Measurements from ENCODE around the gene LCNL1. TPM values are rescaled to one million over a fixed set of nuclear protein-coding genes. Genes with fewer than 3 reads are reported as not detected.

LCNL1 gene
- total and polyA plus RNA-seq, 4 donors: 0.15 to 2.7 (median 1.4) TPM

- Histone ChIP-seq H3K9ac (ENCODE audit: insufficient read depth in 1 of 2, low read length in 2 of 2) (peak overlapping the region in 1 of 2 donors; percentile 28), H3K36me3 (ENCODE audit: control insufficient read depth in 4 of 4, insufficient read depth in 4 of 4, low read length in 4 of 4) (no peaks in the 10 kb centered on the region), H3K4me3 (no peak overlapping the region), H3K9me3 (ENCODE audit: control insufficient read depth in 4 of 4, insufficient read depth in 3 of 4, low read length in 3 of 4) (no peaks in the 10 kb centered on the region), H3K4me1 (ENCODE audit: control insufficient read depth in 5 of 5, insufficient read depth in 5 of 5, low read length in 5 of 5) (peaks cover 0 to 15% (median 10%) of the 10 kb centered on the region in 5 donors), H3K27me3 (ENCODE audit: control insufficient read depth in 3 of 3, insufficient read depth in 3 of 3, low read length in 2 of 3) (peaks cover 0 to 3% (median 0%) of the 10 kb centered on the region in 3 donors), H3K27ac (ENCODE audit: low read depth in 1 of 2, low read length in 1 of 2) (no peak overlapping the region)
- WGBS, 2 donors: 1% methylated on average over 75 to 98 of the region's 98 CpGs
- TF ChIP-seq, protein P1, sequence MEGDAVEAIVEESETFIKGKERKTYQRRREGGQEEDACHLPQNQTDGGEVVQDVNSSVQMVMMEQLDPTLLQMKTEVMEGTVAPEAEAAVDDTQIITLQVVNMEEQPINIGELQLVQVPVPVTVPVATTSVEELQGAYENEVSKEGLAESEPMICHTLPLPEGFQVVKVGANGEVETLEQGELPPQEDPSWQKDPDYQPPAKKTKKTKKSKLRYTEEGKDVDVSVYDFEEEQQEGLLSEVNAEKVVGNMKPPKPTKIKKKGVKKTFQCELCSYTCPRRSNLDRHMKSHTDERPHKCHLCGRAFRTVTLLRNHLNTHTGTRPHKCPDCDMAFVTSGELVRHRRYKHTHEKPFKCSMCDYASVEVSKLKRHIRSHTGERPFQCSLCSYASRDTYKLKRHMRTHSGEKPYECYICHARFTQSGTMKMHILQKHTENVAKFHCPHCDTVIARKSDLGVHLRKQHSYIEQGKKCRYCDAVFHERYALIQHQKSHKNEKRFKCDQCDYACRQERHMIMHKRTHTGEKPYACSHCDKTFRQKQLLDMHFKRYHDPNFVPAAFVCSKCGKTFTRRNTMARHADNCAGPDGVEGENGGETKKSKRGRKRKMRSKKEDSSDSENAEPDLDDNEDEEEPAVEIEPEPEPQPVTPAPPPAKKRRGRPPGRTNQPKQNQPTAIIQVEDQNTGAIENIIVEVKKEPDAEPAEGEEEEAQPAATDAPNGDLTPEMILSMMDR (IDR thresholded peaks at IDR 0.05; ENCODE audit: control extremely low read depth, extremely low read depth): peak; percentile 35
- peak; percentile 52 to 72 (median 63) for DNase-seq
- ATAC-seq (ENCODE audit: insufficient read depth, low FRiP score): no peak
Measured at GRCh38 chr9:137028263-137029057, 45.7 kb downstream of the LCNL1 start.

GRCh38 chr9:137029058-137029936 is 46.5 kb downstream of the LCNL1 start:
- Histone ChIP-seq H3K9ac (ENCODE audit: insufficient read depth in 1 of 2, low read length in 2 of 2) (no peak overlapping the region), H3K27me3 (ENCODE audit: control insufficient read depth in 3 of 3, insufficient read depth in 3 of 3, low read length in 2 of 3) (peaks cover 0 to 3% (median 0%) of the 10 kb centered on the region in 3 donors)
- ATAC-seq (ENCODE audit: insufficient read depth, low FRiP score): peak; percentile 54

GRCh38 chr9:137030006-137030405 is 47.2 kb downstream of the LCNL1 start:
- DNase-seq: no peak
- 34 to 65% methylated on average over 15 of the region's 15 CpGs for WGBS, 2 donors
- Histone ChIP-seq H3K36me3 (ENCODE audit: control insufficient read depth in 4 of 4, insufficient read depth in 4 of 4, low read length in 4 of 4) (no peaks in the 10 kb centered on the region), H3K4me3 (no peak overlapping the region), H3K4me1 (ENCODE audit: control insufficient read depth in 5 of 5, insufficient read depth in 5 of 5, low read length in 5 of 5) (peaks cover 0 to 17% (median 7%) of the 10 kb centered on the region in 5 donors), H3K27me3 (ENCODE audit: control insufficient read depth in 3 of 3, insufficient read depth in 3 of 3, low read length in 2 of 3) (peaks cover 0 to 3% (median 0%) of the 10 kb centered on the region in 3 donors), H3K9ac (ENCODE audit: insufficient read depth in 1 of 2, low read length in 2 of 2) (no peak overlapping the region), H3K27ac (ENCODE audit: low read depth in 1 of 2, low read length in 1 of 2) (peak overlapping the region in 1 of 2 donors; percentile 34), H3K9me3 (ENCODE audit: control insufficient read depth in 4 of 4, insufficient read depth in 3 of 4, low read length in 3 of 4) (no peaks in the 10 kb centered on the region)
- no peak for ATAC-seq (ENCODE audit: insufficient read depth, low FRiP score)
- TF ChIP-seq, protein P1 (IDR thresholded peaks at IDR 0.05; ENCODE audit: control extremely low read depth, extremely low read depth): no peak

More at GRCh38 chr9:137029058-137029936, 46.5 kb downstream of the LCNL1 start:
- Histone ChIP-seq H3K9me3 (ENCODE audit: control insufficient read depth in 4 of 4, insufficient read depth in 3 of 4, low read length in 3 of 4) (no peaks in the 10 kb centered on the region), H3K4me1 (ENCODE audit: control insufficient read depth in 5 of 5, insufficient read depth in 5 of 5, low read length in 5 of 5) (peaks cover 0 to 15% (median 7%) of the 10 kb centered on the region in 5 donors), H3K4me3 (no peak overlapping the region), H3K27ac (ENCODE audit: low read depth in 1 of 2, low read length in 1 of 2) (peak overlapping the region in 1 of 2 donors; percentile 34), H3K36me3 (ENCODE audit: control insufficient read depth in 4 of 4, insufficient read depth in 4 of 4, low read length in 4 of 4) (no peaks in the 10 kb centered on the region)
- WGBS, 2 donors: 19 to 28% methylated on average over 18 to 19 of the region's 19 CpGs
- DNase-seq: peak; percentile 40 to 60 (median 40)
- TF ChIP-seq, protein P1 (IDR thresholded peaks at IDR 0.05; ENCODE audit: control extremely low read depth, extremely low read depth): peak; percentile 62
